ENCODE results near the gene ZBTB3. TPM values are rescaled to one million over a fixed set of nuclear protein-coding genes. Genes with fewer than 3 reads are reported as not detected.
A peak's percentile ranks its signal among the peaks of the same experiment; 100 is the strongest.

ZBTB3 gene
- polyA plus RNA-seq, 2 of the 4 experiments (the other 2 are of a cell fraction) = 2.0 to 3.1 TPM

DNA sequence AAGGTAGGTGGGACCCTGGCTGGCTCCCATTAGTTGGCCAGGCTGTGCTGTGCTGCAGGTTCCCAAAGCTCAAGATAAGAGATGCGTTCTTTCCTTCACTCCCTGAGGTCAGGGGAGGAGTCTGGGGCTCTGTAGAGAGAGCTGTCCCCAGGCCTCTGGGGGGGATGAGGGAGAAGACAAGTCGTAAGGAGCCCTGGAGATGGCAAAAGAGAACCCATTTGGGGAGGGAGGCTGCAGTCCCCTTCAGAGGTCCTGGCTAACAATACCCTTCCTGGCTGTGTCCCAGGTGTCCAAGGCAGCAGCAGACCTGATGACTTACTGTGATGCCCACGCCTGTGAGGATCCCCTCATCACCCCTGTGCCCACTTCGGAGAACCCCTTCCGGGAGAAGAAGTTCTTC is 45.6 kb downstream of the ZBTB3 start:
- ATAC-seq (no peak), FAIRE-seq (no peak), DNase-seq (ENCODE audit: low read depth in 1 of 2, low spot score in 1 of 2) (no peak)
- peak overlapping the region; percentile 89 for H3K4me2 ChIP-seq
- H3K27ac ChIP-seq = peak overlapping the region in 1 of 2 experiments; percentile 91; a peak in 3 of 6 replicates
- H3K4me3 ChIP-seq = no peak overlapping the region
- peaks cover 41% of the 10 kb centered on the region for H3K4me1 ChIP-seq
- ChIA-PET CTCF (interaction anchor here (0.7 to 5.3 kb wide), 11 partner anchors 8 to 334 kb away, joined by 3 to 37 read pairs (median 4); partner anchors contain the start of genes HNRNPUL2, LBHD1, TTC9C and UQCC3), POLR2A (interaction anchor here (0.5 to 6.1 kb wide), 6 partner anchors 10 to 148 kb away, joined by 3 to 64 read pairs (median 3); partner anchors contain the start of genes B3GAT3, C11orf98, CSKMT and HNRNPUL2)
- no peak for TF ChIP-seq EP300 (IDR thresholded peaks at IDR 0.05)
- TF ChIP-seq FOSL2 (IDR thresholded peaks at IDR 0.05) = no peak
- no peak for TF ChIP-seq FOSL2 (CRISPR knock-in tag; IDR thresholded peaks at IDR 0.05)
- TF ChIP-seq HEYL (CRISPR knock-in tag; IDR thresholded peaks at IDR 0.05) = no peak
- no peak for TF ChIP-seq FOXS1 (CRISPR knock-in tag; IDR thresholded peaks at IDR 0.05)
- TF ChIP-seq NFE2L2 (conservative IDR thresholded peaks at IDR 0.05; ENCODE audit: low read length) = no peak
- TF ChIP-seq CHD4 (IDR thresholded peaks at IDR 0.05; ENCODE audit: borderline replicate concordance) = no peak
- TF ChIP-seq, protein P1, sequence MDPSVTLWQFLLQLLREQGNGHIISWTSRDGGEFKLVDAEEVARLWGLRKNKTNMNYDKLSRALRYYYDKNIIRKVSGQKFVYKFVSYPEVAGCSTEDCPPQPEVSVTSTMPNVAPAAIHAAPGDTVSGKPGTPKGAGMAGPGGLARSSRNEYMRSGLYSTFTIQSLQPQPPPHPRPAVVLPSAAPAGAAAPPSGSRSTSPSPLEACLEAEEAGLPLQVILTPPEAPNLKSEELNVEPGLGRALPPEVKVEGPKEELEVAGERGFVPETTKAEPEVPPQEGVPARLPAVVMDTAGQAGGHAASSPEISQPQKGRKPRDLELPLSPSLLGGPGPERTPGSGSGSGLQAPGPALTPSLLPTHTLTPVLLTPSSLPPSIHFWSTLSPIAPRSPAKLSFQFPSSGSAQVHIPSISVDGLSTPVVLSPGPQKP (IDR thresholded peaks at IDR 0.05; ENCODE audit: low read depth, low read length) = no peak
- no peak for TF ChIP-seq RAD21 (conservative IDR thresholded peaks at IDR 0.05 in 1 of 2, IDR thresholded peaks at IDR 0.05 in 1 of 2)
- no peak for TF ChIP-seq POLR2A (IDR thresholded peaks at IDR 0.05; ENCODE audit: low read length)
- TF ChIP-seq CHD2 (IDR thresholded peaks at IDR 0.05; ENCODE audit: low read length, partially characterized antibody) = no peak
- TF ChIP-seq ESRRA (IDR thresholded peaks at IDR 0.05; ENCODE audit: borderline replicate concordance, low read length) = no peak
- TF ChIP-seq ZSCAN20 (CRISPR knock-in tag; IDR thresholded peaks at IDR 0.05) = no peak
- no peak for TF ChIP-seq CEBPB (IDR thresholded peaks at IDR 0.05)
- TF ChIP-seq HOXA7 (CRISPR knock-in tag; IDR thresholded peaks at IDR 0.05) = no peak
- TF ChIP-seq EHF (CRISPR knock-in tag; IDR thresholded peaks at IDR 0.05) = no peak
- TF ChIP-seq, protein P2, sequence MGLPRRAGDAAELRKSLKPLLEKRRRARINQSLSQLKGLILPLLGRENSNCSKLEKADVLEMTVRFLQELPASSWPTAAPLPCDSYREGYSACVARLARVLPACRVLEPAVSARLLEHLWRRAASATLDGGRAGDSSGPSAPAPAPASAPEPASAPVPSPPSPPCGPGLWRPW (IDR thresholded peaks at IDR 0.05) = no peak
- TF ChIP-seq, protein P3, sequence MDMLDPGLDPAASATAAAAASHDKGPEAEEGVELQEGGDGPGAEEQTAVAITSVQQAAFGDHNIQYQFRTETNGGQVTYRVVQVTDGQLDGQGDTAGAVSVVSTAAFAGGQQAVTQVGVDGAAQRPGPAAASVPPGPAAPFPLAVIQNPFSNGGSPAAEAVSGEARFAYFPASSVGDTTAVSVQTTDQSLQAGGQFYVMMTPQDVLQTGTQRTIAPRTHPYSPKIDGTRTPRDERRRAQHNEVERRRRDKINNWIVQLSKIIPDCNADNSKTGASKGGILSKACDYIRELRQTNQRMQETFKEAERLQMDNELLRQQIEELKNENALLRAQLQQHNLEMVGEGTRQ (IDR thresholded peaks at IDR 0.05) = no peak
- TF ChIP-seq ZFP36 (IDR thresholded peaks at IDR 0.05; ENCODE audit: borderline replicate concordance, partially characterized antibody) = no peak
- H3K9me3 ChIP-seq = no peaks in the 10 kb centered on the region
- 92% methylated on average over 5 of the region's 5 CpGs for WGBS (ENCODE audit: missing lambda C conversion rate)

DNA sequence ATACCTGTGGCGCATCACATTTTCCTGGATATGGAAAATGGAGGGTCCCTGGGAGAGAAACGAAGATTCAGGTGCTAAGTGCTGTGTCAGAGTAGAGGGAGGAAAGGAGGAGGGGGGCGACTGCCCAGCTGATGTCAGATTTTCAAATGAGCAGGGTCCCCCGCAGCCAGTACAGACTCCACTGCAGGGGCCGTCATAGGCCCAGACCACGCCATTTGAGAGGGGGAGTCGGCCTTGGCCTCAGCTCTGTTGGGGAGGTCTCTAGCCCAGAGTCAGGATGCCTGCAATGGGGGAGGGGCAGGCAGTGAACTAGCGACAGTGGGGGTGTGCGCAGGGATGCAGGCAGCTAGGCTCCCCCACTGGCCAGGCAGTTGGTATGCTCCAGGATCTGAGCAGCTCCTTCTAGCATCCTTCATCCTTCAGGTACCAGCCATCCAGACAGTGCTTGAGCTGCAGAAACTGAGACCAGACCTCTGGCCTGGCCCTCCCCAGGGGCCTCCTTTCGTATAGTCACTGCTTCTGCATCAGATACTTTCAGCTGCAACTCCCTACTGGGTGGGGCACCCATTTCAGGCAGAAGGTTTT is 46.6 kb downstream of the ZBTB3 start, which contains the start of the genes BSCL2 and GNG3:
Gene BSCL2 (minus strand): TSS at position 148 of the 585 bp plus-strand sequence. CDS start 229 bp downstream, outside the sequence.
Gene GNG3 (plus strand): TSS at position 400 of the 585 bp plus-strand sequence. CDS start 620 bp downstream, outside the sequence.
- DNase-seq (ENCODE audit: low read depth in 1 of 2, low spot score in 1 of 2) = peak in 1 of 2 experiments; percentile 39

More for the DNA sequence above, 46.6 kb downstream of the ZBTB3 start, which contains the start of the genes BSCL2 and GNG3:
- Histone ChIP-seq H3K4me2 (peak within 1 kb of the TSS; percentile 89), H3K9me3 (no peaks in the 10 kb centered on the region), H3K4me1 (peaks cover 30% of the 10 kb centered on the region), H3K27ac (peak within 1 kb of the TSS; percentile 55 to 92; a peak in 5 of 6 replicates), H3K4me3 (peak within 1 kb of the TSS; percentile 69)
- ATAC-seq = no peak
- POLR2A ChIA-PET = interaction anchor here (6.1 kb wide), 1 partner anchor 20 kb away, joined by 64 read pairs; the partner anchor contains the start of genes HNRNPUL2 and TTC9C
- TF ChIP-seq ZFP36 (IDR thresholded peaks at IDR 0.05; ENCODE audit: borderline replicate concordance, partially characterized antibody) (no peak), FOSB (CRISPR knock-in tag; IDR thresholded peaks at IDR 0.05) (no peak), ZNF302 (CRISPR knock-in tag; IDR thresholded peaks at IDR 0.05) (no peak), CBX2 (IDR thresholded peaks at IDR 0.05; ENCODE audit: borderline replicate concordance, low read depth) (no peak), CHD2 (IDR thresholded peaks at IDR 0.05; ENCODE audit: low read length, partially characterized antibody) (no peak), BHLHE40 (IDR thresholded peaks at IDR 0.05; ENCODE audit: low read depth, low read length) (no peak), HOXA7 (CRISPR knock-in tag; IDR thresholded peaks at IDR 0.05) (no peak)
- TF ChIP-seq, protein P1 (IDR thresholded peaks at IDR 0.05; ENCODE audit: low read depth, low read length) = no peak
- CTCF ChIA-PET = interaction anchor here (0.7 to 5.3 kb wide), 10 partner anchors 7 to 333 kb away, joined by 3 to 37 read pairs (median 4); partner anchors contain the start of genes HNRNPUL2, LBHD1, TTC9C and UQCC3
- no peak for FAIRE-seq
- 89% methylated on average over 9 of the region's 10 CpGs for WGBS (ENCODE audit: missing lambda C conversion rate)
